DND-41 (cell line): ENCODE data around the gene SPAG16.
A peak's percentile ranks its signal among the peaks of the same experiment; 100 is the strongest.

ENCODE experiments used
- ATAC-seq: fragments of 200-7000 bp; cut with Tn5 transposase; 3 replicates; pipeline ENCODE4 v1.9.1; 2021; ENCODE audit warnings: low read depth; ENCODE audit not compliant: insufficient read depth
- DNase-seq: peaks from one replicate; pipeline ENCODE4 v3.0.0-alpha.2; 2020
- H2AFZ ChIP-seq: 2 replicates; pipeline ENCODE4 v1.6.0; 2012; ENCODE audit warnings: low read depth, low read length
- H3K27ac ChIP-seq: 2 replicates; pipeline ENCODE4 v1.5.1; 2012; ENCODE audit warnings: low read length, inconsistent platforms
- H3K27me3 ChIP-seq: fragments of 200-600 bp; sonication (generic); 2 replicates; pipeline ENCODE4 v1.6.0; 2012; ENCODE audit warnings: low read length, mild to moderate bottlenecking, inconsistent platforms; ENCODE audit not compliant: insufficient read depth, poor library complexity
- H3K36me3 ChIP-seq: 2 replicates; pipeline ENCODE4 v1.5.1; 2012; ENCODE audit warnings: low read length, inconsistent platforms; ENCODE audit not compliant: insufficient read depth
- H3K4me1 ChIP-seq: 2 replicates; pipeline ENCODE4 v1.5.1; 2012; ENCODE audit warnings: mild to moderate bottlenecking, low read length; ENCODE audit not compliant: insufficient read depth
- H3K4me2 ChIP-seq: 2 replicates; pipeline ENCODE4 v1.6.0; 2012; ENCODE audit warnings: mild to moderate bottlenecking, moderate library complexity, low read length, inconsistent platforms; ENCODE audit not compliant: insufficient read depth
- H3K4me3 ChIP-seq, 2 experiments: fragments of 200-600 bp in 1 of 2; shearing (Covaris generic) in 1 of 2; 2 replicates each; pipeline ENCODE4 v1.5.1; 2012 to 2016; ENCODE audit warnings: inconsistent platforms in 2 of 2, low read length in 2 of 2, mild to moderate bottlenecking in 2 of 2, low read depth in 1 of 2, moderate library complexity in 1 of 2
- H3K79me2 ChIP-seq: 2 replicates; pipeline ENCODE4 v1.6.0; 2012; ENCODE audit warnings: low read length, inconsistent platforms; ENCODE audit not compliant: insufficient read depth
- H3K9ac ChIP-seq: 2 replicates; pipeline ENCODE4 v1.6.0; 2012; ENCODE audit warnings: low read depth, mild to moderate bottlenecking, inconsistent platforms, low read length, moderate library complexity
- H3K9me3 ChIP-seq: 2 replicates; pipeline ENCODE4 v1.5.1; 2012; ENCODE audit warnings: low read length, moderate library complexity, mild to moderate bottlenecking, inconsistent platforms; ENCODE audit not compliant: insufficient read depth, severe bottlenecking
- H4K20me1 ChIP-seq: 2 replicates; pipeline ENCODE4 v1.6.0; 2012; ENCODE audit warnings: low read length; ENCODE audit not compliant: insufficient read depth
- CTCF ChIP-seq: IDR thresholded peaks from 2 replicates; pipeline ENCODE4 v1.5.1; 2012; ENCODE audit warnings: borderline replicate concordance, low read length, moderate library complexity, mild to moderate bottlenecking; ENCODE audit not compliant: poor library complexity, severe bottlenecking; ENCODE audit errors: extremely low read depth
- EZH2 ChIP-seq: IDR thresholded peaks from 3 replicates; pipeline ENCODE4 v1.6.1; 2012; ENCODE audit warnings: borderline replicate concordance, low read depth, mild to moderate bottlenecking, moderate library complexity, low read length, inconsistent platforms; ENCODE audit not compliant: severe bottlenecking

The SPAG16 gene

DNA sequence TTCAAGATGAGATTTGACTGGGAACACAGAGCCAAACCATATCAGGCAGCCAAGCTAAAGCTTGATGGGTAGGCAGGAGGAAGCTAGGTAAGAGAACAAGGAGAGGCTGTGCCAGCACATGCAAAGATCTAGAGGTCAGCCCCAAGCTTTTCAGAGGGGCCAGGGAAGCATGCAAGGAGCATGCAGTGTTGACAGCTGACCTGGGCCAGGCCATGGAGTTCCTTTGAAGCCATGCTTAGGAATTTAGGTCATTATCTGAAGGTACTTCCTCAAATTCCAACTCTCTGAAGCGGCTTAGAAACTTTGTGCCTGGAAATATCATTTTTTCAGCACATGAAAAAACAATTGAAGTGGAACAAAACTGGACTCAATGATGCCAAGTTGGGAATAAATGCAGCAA lies 130.8 kb downstream of the SPAG16 start:
- Histone ChIP-seq H3K9me3 (no peaks in the 10 kb centered on the region), H3K9ac (no peak overlapping the region), H3K27ac (no peak overlapping the region), H3K4me2 (no peak overlapping the region), H2AFZ (no peak overlapping the region), H3K27me3 (no peaks in the 10 kb centered on the region), H4K20me1 (no peaks in the 10 kb centered on the region), H3K36me3 (no peaks in the 10 kb centered on the region), H3K4me1 (no peaks in the 10 kb centered on the region), H3K79me2 (no peaks in the 10 kb centered on the region), H3K4me3 (no peak overlapping the region)
- TF ChIP-seq EZH2 (no peak), CTCF (no peak)
- no peak for DNase-seq
- no peak for ATAC-seq

- Histone ChIP-seq H2AFZ (no peak overlapping the region), H3K4me2 (no peak overlapping the region), H3K36me3 (no peaks in the 10 kb centered on the region), H3K9me3 (peaks cover 11% of the 10 kb centered on the region), H3K27ac (no peak overlapping the region), H3K79me2 (no peaks in the 10 kb centered on the region), H3K27me3 (no peaks in the 10 kb centered on the region), H3K9ac (no peak overlapping the region), H3K4me3 (no peak overlapping the region), H4K20me1 (no peaks in the 10 kb centered on the region), H3K4me1 (no peaks in the 10 kb centered on the region)
- ATAC-seq = 0 out of 3 replicates have a peak, but pooled peaks have one; percentile 29
- DNase-seq = no peak
- TF ChIP-seq CTCF (no peak), EZH2 (no peak)
Measured at GRCh38 chr2:213416832-213417231, 132.6 kb downstream of the SPAG16 start.

DNA sequence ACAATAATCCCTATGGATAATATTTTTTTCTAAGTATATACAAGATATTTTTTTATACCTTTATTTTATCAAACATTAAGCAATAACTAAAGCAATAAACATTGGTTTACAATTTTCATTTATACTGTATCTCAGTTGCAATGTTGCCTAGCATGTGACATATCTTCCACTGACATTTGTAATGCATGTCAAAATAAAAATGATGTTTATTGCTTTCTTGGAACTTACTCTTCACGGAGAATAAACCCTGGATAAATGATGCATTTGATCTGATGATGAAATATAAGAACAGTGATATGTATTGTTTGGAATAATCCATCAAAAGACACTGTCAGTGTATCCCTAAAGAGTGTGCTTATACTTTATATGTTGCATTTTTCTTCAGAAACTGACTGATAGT lies 135.7 kb downstream of the SPAG16 start:
- TF ChIP-seq CTCF = no peak
- TF ChIP-seq EZH2 = no peak
- Histone ChIP-seq H3K4me3 (no peak overlapping the region), H3K79me2 (no peaks in the 10 kb centered on the region), H3K27me3 (no peaks in the 10 kb centered on the region), H2AFZ (no peak overlapping the region), H3K9ac (no peak overlapping the region), H3K4me1 (no peaks in the 10 kb centered on the region), H3K4me2 (no peak overlapping the region), H3K27ac (no peak overlapping the region), H3K9me3 (peaks cover 14% of the 10 kb centered on the region), H3K36me3 (no peaks in the 10 kb centered on the region), H4K20me1 (no peaks in the 10 kb centered on the region)
- DNase-seq (no peak), ATAC-seq (no peak)

DNA sequence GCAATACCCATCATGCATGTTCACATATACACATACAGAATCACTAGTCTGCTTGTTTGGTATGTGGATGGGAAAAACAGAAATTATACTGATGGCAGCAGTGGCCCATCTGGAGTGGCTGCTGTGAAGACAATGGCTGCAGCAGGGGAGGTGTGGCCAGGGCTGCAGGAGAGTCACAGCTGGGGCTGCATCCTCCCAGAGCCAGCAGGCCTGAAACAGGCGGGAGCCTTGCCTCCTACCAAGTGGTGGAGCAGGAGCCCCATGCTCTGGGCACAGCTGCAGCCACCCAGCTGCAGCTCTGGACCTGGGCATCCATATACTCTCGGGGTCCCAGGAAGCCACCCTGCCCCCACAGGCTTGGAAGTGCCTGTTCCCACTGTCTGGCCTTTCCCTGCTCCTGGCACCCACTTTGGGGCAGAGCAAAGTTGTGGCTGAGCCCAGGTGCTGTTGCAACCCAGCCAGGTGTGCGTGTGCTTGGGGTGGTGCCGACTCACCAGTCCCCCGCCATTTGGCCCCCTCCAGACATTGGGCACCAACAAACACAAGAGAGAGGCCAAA lies 136.6 kb downstream of the SPAG16 start:
- Histone ChIP-seq H2AFZ (no peak overlapping the region), H3K9me3 (peaks cover 14% of the 10 kb centered on the region), H3K9ac (no peak overlapping the region), H4K20me1 (no peaks in the 10 kb centered on the region), H3K27me3 (no peaks in the 10 kb centered on the region), H3K4me2 (no peak overlapping the region), H3K36me3 (no peaks in the 10 kb centered on the region), H3K79me2 (no peaks in the 10 kb centered on the region), H3K27ac (no peak overlapping the region), H3K4me3 (no peak overlapping the region), H3K4me1 (no peaks in the 10 kb centered on the region)
- DNase-seq (no peak), ATAC-seq (peak; percentile 29; the same call in 1 of the 3 replicates)
- no peak for TF ChIP-seq CTCF
- TF ChIP-seq EZH2 = no peak
